HG03439 (cell line): Measurements from ENCODE around the gene SUPT3H.
"Not testable (repeated sequence)": the region's sequence is repeated elsewhere in the genome, so short reads cannot be mapped to it uniquely, and the experiment has no call there.

Experiments used
- ATAC-seq: cut with Tn5 transposase; IDR thresholded peaks from one replicate; pipeline ENCODE4 v1.9.1; 2021; ENCODE audit warnings: mild to moderate bottlenecking, moderate library complexity; ENCODE audit not compliant: unreplicated experiment

Gene SUPT3H

DNA sequence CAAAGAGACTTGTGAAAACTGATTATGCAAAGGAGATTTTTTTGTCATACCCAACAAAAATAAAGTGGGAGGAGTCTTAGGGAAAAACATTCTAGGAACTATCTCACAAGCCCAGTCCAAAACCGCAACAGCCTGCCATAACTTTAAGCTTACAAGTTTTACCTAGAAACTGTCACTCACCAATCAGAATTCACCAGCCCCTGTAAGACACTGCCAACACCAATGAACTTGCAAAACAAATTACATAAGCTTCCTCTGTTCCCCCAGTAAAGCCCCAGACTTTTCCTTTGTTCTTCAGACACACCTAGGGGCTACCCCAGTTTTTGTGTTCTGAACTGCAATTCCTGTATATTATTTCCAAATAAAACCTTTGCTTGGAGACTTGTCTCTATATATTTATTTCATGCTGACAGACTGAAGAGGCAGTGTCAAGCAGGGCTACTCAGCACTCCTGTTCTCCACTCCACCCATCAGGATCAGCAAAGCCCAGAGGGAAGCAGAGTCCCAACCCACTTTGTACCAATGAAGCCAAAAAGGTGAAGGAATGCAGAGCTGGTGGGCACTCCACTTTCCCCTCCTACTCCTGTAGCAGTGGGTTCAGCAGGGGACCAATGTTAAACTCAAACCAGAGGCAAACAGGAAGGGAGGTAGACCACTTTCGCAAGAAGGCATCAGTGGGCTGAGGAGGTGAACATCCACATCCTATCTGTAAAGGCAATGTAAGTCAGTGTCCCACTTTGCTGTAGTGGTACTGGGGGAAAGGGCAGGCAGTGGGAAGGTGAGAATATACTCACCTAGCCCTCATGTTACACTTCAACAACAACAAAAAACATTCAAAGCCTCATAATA is 192.1 kb downstream of the SUPT3H start:
- ATAC-seq, result no peak

DNA sequence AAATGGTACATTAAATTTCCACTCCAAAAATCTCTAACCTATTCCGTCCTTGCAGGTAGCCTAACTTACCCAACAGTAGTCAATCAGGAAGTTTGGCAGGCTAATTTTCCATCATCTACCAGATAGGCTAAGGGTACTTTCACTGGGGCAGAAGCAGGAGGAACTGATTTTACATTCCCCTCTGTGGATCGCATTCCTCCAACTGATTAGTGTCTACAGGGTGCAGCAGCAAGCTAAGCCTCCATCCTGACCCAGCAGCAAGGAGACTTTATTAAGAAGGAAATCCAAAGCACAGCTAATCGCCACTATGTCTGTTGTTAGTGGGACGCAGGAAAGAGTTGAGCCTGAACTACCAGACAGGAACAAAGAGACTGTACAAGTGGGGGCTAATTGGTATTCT is 192.8 kb downstream of the SUPT3H start:
- ATAC-seq, result no peak

DNA sequence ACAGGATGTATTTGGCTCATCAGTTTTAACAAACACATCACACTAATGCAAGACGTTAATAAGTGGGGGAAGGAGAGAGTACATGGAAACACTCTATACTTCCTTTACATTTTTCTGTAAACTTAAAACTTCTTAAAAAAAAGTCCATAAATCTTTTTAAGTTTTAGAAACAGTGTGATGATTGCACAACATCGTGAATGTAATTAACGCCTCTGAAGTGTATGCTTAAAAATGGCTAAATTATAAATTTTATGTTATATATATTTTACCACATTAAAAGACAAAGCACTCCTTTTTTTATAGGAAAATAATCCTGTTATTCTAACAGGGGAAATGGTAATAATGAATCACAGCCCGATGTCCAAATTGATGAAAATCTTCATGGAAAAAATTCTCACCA is 193.7 kb downstream of the SUPT3H start:
- no peak for ATAC-seq

DNA sequence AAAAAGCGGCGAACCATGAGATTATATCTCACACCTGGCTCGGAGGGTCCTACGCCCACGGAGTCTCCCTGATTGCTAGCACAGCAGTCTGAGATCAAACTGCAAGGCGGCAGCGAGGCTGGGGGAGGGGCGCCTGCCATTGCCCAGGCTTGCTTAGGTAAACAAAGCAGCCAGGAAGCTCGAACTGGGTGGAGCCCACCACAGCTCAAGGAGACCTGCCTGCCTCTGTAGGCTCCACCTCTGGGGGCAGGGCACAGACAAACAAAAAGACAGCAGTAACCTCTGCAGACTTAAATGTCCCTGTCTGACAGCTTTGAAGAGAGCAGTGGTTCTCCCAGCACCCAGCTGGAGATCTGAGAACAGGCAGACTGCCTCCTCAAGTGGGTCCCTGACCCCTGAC is 201.4 kb downstream of the SUPT3H start:
- not testable (repeated sequence) for ATAC-seq

DNA sequence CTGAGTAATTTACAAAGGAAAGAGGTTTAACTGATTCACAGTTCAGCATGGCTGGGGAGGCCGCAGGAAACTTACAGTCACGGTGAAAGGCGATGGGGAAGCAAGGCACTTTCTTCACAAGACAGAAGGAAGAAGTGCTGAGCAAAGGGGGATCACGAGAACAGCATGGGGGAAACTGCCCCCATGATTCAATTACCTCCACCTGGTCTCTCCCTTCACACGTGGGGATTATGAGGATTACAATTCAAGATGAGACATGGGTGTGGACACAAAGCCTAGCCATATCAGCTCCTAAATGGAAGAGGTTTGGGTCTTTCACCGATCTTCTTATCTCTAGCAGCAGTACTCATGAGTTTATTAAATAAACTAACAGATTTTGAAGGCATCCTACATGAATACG is 202.5 kb downstream of the SUPT3H start:
- no peak for ATAC-seq

DNA sequence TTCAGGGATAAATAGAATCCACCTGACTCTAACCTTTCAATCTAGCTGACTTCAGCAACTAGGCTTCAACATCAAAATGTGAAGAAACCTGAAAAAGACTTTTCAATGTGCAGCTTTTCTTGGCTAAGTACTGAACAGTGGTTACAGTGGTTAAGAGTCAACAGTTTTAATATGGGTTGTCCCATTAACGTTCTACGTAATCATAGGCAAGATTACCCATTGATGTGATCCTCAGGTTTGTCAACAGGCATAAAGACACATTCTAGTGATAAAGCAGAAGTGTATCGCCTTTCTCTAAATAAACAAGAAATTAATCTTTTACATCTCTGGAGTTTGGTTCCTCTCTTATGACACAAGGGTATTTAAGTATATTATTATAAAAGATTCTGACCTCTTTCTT is 203.7 kb downstream of the SUPT3H start:
- no peak for ATAC-seq

DNA sequence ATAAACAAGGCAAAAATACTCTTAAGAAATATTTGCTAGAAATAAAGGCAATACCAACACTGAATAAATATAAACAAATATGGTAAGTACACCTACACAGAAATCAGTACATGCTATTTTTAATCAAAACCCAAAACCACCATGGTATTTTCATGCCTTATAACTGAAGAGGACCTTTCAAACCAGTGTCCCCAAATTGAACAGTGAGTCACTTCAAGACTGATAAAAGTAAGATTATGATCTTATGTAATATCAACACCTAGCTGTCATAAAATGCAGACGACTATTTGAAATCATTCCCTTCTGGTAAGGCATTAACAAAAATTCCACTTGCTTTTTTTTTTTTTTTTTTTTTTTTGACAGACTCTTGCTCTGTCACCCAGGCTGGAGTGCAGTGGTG is 206.4 kb downstream of the SUPT3H start:
- ATAC-seq, result no peak

DNA sequence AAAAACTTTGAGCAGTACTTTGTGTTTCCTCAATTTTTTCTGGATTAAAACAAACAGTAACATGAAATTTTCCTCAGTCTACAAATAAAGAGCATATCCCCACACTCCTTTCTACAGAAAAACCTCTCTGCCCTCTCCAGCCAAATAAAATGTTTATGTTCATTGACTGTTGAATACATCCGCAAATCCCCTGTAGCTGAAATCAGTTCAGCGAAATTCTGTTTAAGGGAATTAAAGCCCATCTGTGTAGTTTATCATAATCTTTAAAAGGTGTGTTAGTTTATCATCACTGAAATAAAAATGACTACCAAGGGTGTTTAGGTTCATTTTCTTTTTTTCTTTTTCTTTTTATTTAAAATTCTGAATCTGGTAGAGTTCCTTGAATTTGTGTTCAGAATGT is 207.4 kb downstream of the SUPT3H start:
- ATAC-seq, result no peak

DNA sequence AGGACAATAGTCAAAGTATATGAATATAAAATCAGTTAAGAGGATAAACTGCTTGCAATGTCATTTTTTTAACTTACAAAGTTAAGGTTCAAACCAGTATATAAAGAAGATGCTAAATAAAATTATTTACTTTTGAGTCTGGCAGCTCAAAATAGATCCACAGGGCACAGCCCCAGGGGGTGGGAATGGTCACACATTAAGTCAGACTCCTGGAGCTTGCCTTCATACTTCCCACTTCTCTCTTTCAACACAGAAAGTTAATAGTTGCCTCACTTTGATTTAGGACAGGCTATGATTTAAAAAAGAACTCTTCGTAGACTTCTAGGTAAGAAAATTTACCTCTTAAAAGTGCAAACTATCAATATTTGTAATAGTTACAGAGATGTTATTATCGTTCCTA is 207.9 kb downstream of the SUPT3H start:
- ATAC-seq, result no peak

DNA sequence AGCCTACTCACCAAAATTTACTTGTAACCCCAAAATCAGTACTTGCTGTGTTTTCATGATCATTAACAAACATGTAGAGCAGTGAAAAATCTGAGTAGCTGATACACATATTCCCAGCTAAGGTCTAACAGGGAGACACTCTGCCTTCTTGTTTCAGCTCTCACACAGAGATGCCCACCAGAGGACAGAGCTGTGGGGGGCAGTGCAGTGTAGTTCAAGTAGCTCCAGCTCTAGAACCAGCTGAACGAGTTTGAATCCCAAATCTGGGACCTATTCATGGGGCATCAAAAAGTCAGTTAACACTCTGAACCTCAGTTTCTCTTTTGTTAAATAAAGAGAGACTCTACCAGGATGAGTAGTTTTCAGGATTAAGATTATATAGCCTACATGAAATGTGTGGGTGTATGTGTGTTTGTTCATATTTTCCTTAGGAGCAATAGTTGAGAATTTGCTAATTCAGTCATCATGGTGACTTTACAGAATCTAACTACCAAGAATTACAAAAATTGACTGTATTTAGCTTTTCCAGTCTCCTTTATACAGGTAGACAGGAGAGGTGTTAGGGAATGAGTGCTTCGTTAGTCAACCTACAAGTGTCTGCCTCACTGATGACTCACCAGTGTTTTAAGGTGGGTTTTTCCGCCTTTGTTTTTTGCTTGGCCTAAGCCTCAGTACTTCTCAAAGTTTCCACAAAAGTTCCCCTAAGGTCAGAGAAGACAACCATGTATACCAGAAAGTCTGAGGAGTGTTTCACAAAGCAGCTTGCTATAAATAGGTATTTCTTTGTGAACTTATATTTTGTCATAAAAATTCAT is 213.6 kb downstream of the SUPT3H start:
- peak; percentile 58 for ATAC-seq

DNA sequence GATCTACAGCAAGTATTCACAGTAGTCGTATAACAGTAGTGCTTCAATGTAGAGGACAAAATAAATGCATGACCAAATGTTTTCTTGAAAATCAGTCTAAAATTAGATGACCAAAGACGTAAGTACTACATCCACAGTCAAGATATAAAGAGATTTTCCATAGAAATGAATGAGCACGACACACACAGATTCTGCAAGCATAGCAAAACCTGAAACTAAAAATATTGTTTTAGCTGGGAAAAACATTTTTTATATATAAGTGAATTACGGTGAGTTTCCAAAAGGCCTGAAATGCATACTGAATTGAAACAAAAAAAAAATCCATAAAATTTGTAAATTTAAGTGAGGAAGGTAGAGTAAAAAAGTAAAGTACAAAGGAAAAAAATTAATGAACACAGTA is 217.4 kb downstream of the SUPT3H start:
- ATAC-seq, result no peak

DNA sequence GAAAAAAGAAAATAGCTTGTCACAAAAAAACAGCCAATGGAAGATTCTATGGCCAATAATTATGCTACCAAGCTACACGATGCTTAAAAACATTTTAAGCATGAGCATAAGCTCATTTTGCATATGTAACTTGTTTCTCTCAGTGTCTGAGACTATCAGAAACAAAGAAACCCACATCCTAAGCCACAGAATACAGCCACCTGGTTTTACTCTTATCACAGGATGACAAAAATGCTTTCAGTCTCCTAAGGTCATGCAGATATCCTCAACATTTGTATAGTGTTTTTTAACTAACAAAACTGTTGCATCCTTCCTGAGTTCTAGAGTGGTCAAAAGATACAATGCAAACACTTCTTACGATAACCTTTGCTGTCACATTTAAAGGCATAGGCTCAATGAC is 221.7 kb downstream of the SUPT3H start:
- ATAC-seq, result peak; percentile 98

DNA sequence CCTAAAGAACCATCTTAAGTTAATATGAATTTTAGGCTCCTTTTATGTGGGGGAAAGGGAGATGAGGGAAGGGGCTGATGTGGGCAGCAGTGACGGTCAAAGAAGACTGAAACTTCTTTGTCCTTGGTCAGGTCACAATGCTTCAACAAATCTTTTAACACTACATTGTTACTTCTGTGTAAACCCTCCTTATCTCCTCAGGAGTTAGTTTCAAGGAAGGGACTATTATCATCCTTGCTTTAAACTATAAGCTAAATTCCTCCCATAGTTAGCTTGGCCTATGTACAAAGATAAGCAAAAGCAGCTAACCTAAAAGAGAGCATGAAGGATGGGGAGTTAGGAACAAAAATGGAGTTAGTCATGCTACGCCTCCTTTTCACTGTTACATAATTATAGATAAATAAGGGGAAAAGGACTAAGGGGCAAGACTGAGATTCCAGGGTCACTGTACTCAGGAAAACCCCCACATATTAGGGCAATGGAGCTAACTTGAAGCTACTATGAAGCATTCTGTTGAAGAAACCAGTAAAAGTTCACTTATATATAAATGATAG is 222.3 kb downstream of the SUPT3H start:
- no peak for ATAC-seq

DNA sequence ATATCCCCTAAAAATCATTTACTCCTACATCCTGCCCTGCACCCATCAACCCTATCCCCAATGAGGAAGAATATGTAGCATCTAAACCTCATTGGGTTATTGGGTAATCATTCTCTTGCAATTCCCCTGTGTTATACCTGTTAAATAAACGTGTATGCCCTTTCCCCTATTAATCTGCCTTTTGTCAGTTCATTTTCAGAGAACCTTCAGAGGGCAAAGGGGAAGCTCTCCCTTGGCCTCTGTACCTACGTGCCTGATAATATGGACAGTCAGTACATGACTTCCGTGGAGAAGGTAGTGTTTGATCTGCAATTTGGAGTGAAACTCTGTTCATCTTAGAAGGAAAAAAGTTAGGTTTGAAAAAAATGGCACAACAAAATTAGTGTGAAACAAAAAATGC is 223.1 kb downstream of the SUPT3H start:
- no peak for ATAC-seq

DNA sequence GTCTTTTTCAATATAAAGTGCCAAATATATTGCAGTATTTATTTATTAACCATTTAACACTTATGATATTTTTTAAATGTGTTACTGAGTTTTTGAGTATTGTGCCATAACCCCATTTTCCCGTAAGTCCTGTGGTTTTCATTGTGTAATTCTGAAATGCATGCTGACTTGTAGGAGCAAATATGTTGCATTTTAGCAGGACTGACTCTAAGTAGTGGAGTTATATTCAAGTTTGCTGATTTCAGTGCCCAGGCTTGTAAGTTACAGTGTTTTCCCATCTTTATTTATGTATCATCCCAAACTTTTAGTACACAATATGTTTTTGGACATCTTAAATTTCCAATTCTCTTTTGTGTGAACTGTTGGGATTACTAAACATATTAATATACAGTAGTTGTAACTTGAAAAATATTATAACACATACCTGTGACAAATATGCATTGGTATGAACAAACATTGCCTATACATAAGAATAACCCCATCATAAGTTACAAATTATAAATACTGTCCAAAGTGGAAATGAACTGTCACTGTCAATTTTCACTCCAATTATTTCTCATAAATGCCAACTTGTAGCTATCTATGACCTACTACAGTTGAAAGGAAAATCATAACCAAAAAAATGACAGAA is 228.9 kb downstream of the SUPT3H start:
- ATAC-seq, result no peak

DNA sequence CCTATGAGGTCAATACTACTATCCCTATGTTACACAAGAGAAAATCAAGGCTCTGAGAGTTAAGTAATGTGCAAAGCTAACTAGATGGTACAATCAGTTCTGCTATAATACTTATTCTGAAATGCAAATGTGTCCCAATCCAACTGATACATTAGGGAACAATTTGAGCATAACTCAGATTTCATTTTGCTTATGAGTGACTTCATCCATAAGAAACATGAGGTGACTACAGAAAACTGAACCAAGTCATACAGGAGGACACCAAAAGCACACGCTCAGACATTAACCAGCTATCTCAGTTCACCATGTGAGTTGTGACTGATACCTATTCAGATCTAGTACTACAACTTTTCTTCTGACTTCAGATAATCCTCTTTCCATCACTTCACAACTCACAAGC is 229.5 kb downstream of the SUPT3H start:
- ATAC-seq, result no peak

DNA sequence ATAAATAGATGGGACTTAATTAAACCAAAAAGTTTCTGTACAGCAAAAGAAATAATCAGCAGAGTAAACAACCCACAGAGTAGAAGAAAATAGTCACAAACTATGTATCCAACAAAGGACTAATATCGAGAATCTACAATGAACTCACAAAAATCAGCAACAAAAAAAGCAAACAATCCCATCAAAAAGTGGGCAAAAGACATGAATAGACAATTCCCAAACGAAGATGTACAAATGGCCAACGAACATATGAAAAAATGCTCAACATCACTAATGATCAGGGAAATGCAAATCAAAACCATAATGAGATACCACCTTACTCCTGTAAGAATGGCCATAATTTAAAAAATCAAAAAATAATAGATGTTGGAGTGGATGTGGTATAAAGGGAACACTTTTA is 232.1 kb downstream of the SUPT3H start:
- ATAC-seq, result not testable (repeated sequence)

DNA sequence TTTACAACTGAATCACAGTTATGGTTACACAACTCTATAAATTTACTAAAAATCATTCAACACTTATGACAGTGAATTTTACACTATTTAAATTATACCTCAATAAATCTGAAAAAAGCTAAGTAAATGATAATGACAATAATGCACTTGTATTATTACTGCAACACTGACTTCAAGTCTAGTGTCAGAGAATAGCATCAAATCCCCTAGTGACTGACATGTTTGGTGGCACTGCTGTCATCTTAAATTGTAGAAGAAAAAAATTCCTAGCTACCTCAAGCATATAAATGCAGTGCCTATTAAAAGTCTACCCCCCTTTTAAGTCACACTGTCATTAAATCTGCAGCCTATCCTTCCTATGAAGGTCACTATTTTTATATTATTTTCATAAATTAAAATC is 239.0 kb downstream of the SUPT3H start:
- ATAC-seq, result no peak

DNA sequence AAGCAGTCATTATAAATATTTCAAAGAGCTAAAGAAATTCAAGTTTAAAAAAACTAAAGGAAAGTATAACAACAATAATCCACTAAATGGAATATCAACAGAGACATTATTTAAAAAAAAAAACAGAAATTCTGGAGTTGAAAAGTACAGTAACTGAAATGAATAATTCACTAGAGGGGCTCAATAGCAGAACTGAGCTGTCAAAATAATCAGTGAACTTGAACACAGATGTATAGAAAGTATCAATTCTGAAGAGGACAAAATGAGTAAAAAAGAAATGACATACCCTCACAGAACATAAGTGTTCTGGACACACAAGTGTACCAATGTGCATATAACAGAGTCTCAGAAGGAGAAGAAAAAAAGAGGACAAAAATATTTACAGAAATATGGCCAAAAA is 241.2 kb downstream of the SUPT3H start:
- ATAC-seq, result no peak

DNA sequence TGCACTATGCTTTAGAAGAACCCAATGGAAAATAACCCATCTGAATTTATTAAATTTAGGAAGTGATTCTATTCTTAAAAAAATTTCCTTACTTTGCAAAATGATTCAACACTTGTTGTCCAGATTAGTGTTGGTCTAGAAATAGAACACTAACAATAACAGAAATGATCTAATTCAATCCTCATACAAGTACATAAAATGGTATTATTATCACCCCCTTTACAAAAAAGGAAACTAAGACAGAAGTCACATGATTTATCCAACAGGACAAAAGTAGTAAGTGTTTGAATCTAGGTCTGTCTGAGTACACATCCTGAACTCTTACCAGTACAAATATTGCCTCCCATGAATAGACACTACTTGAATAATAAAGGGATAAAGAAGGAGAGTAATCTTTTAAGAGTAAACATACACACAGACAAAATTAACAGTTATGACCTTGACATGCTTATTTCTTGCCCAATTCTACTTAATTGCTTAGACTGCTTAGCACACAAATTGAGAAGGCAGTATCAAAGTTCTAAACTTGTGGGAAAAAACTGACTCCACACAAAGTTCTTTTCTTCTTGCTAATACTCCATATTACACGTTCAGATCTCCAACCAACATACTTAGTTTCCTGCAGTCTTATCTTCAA is 245.0 kb downstream of the SUPT3H start:
- no peak for ATAC-seq

DNA sequence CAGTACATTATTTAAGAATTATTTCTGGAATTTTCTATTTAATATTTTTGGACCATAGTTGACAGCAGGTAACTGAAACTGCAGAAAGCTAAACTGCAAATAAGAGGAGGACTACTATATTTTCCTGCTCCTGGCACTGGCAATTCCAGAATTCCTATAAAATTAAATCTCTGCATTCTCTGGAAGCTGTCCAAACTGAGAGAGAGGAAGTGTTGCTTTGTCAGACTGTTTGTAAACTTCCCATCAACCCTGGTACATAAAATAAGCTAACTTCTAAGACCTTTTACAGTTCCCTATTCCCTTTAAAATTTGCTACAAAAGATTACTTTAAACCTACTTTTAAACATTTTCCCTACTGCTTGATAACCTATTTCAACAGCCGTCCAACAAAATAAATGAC is 245.7 kb downstream of the SUPT3H start:
- no peak for ATAC-seq
